Lower lobe of right lung (tissue), 2 donors: ENCODE data around the gene NR1D2. TPM values are rescaled to one million over a fixed set of nuclear protein-coding genes. Genes with fewer than 3 reads are reported as not detected.
"Not testable (repeated sequence)": the region's sequence is repeated elsewhere in the genome, so short reads cannot be mapped to it uniquely, and the experiment has no call there.

Experiments
- ATAC-seq, 2 donors: fragments of 200-7000 bp; cut with Tn5 transposase; one replicate each; pipeline ENCODE4 v1.9.1; 2020 to 2022; ENCODE audit warnings: mild to moderate bottlenecking in 2 of 2, moderate library complexity in 2 of 2
- DNase-seq: peaks from one replicate; pipeline ENCODE4 v3.0.0-alpha.2; 2020
- H3K27ac ChIP-seq: fragments of 200-600 bp; one replicate; pipeline ENCODE4 v1.8.0; 2022
- H3K27me3 ChIP-seq: fragments of 200-600 bp; one replicate; pipeline ENCODE4 v1.8.0; 2022; ENCODE audit warnings: low read depth
- H3K36me3 ChIP-seq: fragments of 200-600 bp; one replicate; pipeline ENCODE4 v1.8.0; 2022; ENCODE audit warnings: mild to moderate bottlenecking
- H3K4me1 ChIP-seq: fragments of 200-600 bp; one replicate; pipeline ENCODE4 v1.8.0; 2022
- H3K4me3 ChIP-seq: fragments of 200-600 bp; one replicate; pipeline ENCODE4 v1.8.0; 2022; ENCODE audit warnings: mild to moderate bottlenecking
- H3K9me3 ChIP-seq: fragments of 200-600 bp; one replicate; pipeline ENCODE4 v1.8.0; 2022
- CTCF ChIP-seq: fragments of 200-600 bp; IDR thresholded peaks from one replicate; pipeline ENCODE4 v1.8.0; 2022; ENCODE audit warnings: antibody characterized with exemption, mild to moderate bottlenecking
- intact Hi-C: fragments of 100-400 bp; cut with DNase I; formaldehyde crosslinking; loops from one replicate; pipeline ENCODE4 v1.11.0; 2022
- long read RNA-seq: library from polyadenylated mRNA; unstranded; transcript quantifications from one replicate; pipeline ENCODE4 v2.0.0, GENCODE V29; 2021
- total RNA-seq: library from RNA; stranded (reverse); fragmentation: NEBNext Ultra II Directional; extraction: Animal tissue kit (Norgen Biotek cat#: 25700); gene quantifications from one replicate; pipeline ENCODE4 v1.2.1, GENCODE V29; 2021
- donor health status: DM: no; HTN: yes; CAD: no; lungs with severe emphysema.

NR1D2 gene
- 53.7 TPM for total RNA-seq
- long read RNA-seq, full-length matches to known transcripts: 72 of 87 reads
- long read RNA-seq, partial matches to known transcripts: 4 of 87 reads
- long read RNA-seq, other reads (novel, unspliced or antisense): 11 of 87 reads

GRCh38 chr3:23944861-23945662 lies at the start of gene NR1D2:
TSS of gene NR1D2 (plus strand) at chr3:23945286. CDS start at chr3:23945579, 293 bp downstream.
- ATAC-seq: peak; percentile 82 to 83

GRCh38 chr3:23900744-23901143 lies 44.3 kb upstream of the NR1D2 start:
- H3K36me3 ChIP-seq: peaks cover 41% of the 10 kb centered on the region

More at GRCh38 chr3:23944861-23945662, at the start of gene NR1D2:
- H3K27ac ChIP-seq: peak within 1 kb of the TSS; percentile 96
- H3K36me3 ChIP-seq: no peaks in the 10 kb centered on the region
- H3K4me3 ChIP-seq: peak within 1 kb of the TSS; percentile 79
- H3K9me3 ChIP-seq: no peaks in the 10 kb centered on the region
- peak; percentile 89 for DNase-seq
- H3K4me1 ChIP-seq: peaks cover 43% of the 10 kb centered on the region
- H3K27me3 ChIP-seq: no peaks in the 10 kb centered on the region
- intact Hi-C loops: no loop called here
- no peak for TF ChIP-seq CTCF

GRCh38 chr3:23904545-23904944 lies 40.5 kb upstream of the NR1D2 start:
- DNase-seq (no peak), ATAC-seq (no peak)
- TF ChIP-seq CTCF: no peak
- H3K9me3 ChIP-seq: no peaks in the 10 kb centered on the region
- H3K4me3 ChIP-seq: no peak overlapping the region
- intact Hi-C loops: no loop called here
- no peaks in the 10 kb centered on the region for H3K4me1 ChIP-seq
- no peaks in the 10 kb centered on the region for H3K27me3 ChIP-seq
- H3K36me3 ChIP-seq: peaks cover 31% of the 10 kb centered on the region
- H3K27ac ChIP-seq: no peak overlapping the region

More at GRCh38 chr3:23900744-23901143, 44.3 kb upstream of the NR1D2 start:
- intact Hi-C loops: no loop called here
- Histone ChIP-seq H3K27ac (no peak overlapping the region), H3K9me3 (no peaks in the 10 kb centered on the region), H3K4me1 (no peaks in the 10 kb centered on the region), H3K4me3 (no peak overlapping the region), H3K27me3 (no peaks in the 10 kb centered on the region)
- ATAC-seq (no peak), DNase-seq (no peak)
- TF ChIP-seq CTCF: no peak

- no peak for ATAC-seq
- no peak overlapping the region for H3K4me3 ChIP-seq
- H3K4me1 ChIP-seq: no peaks in the 10 kb centered on the region
- intact Hi-C loops: no loop called here
- no peak overlapping the region for H3K27ac ChIP-seq
- H3K36me3 ChIP-seq: peaks cover 26% of the 10 kb centered on the region
- DNase-seq: no peak
- no peaks in the 10 kb centered on the region for H3K9me3 ChIP-seq
- TF ChIP-seq CTCF: no peak
- no peaks in the 10 kb centered on the region for H3K27me3 ChIP-seq
Observed at GRCh38 chr3:23909341-23909740, 35.7 kb upstream of the NR1D2 start.

- Histone ChIP-seq H3K36me3 (peaks cover 26% of the 10 kb centered on the region), H3K4me3 (no peak overlapping the region), H3K4me1 (peaks cover 16% of the 10 kb centered on the region), H3K27ac (no peak overlapping the region), H3K9me3 (no peaks in the 10 kb centered on the region), H3K27me3 (no peaks in the 10 kb centered on the region)
- intact Hi-C loops: no loop called here
- TF ChIP-seq CTCF: no peak
- ATAC-seq (no peak), DNase-seq (no peak)
Observed at GRCh38 chr3:23911397-23911796, 33.7 kb upstream of the NR1D2 start.

GRCh38 chr3:23912335-23912734 lies 32.8 kb upstream of the NR1D2 start:
- H3K4me3 ChIP-seq, H3K27ac ChIP-seq, DNase-seq, H3K9me3 ChIP-seq, intact Hi-C loops, ATAC-seq, H3K27me3 ChIP-seq: not testable (repeated sequence)
- Histone ChIP-seq H3K4me1 (peaks cover 16% of the 10 kb centered on the region), H3K36me3 (peaks cover 26% of the 10 kb centered on the region)
